NCI-H2107 treated with DMSO at 0.1 percent for 48 hours (cell line): ENCODE results near the gene RNU5B-1.

ENCODE experiments used
- DNase-seq: peaks from one replicate; lab custom pipeline; 2025; ENCODE audit not compliant: unreplicated experiment; lab: John Stamatoyannopoulos, UW

RNU5B-1 gene

DNA sequence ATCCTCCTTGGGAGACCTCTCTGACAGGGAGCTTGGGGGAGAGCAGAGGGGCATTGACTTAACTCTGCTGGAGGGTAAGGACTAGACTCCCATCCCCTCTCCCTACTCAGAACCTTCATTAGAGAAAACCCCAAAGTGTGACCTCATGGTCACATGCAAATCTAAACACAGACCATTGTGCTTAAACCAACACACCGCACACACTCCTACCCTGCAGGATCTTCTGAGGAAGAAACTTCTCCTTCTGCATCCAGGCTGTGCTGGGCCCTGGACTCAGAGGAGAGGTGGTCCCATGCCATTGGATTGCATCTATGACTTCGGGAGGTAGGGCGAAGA, 17.0 kb upstream of the RNU5B-1 start:
- no peak for DNase-seq

DNA sequence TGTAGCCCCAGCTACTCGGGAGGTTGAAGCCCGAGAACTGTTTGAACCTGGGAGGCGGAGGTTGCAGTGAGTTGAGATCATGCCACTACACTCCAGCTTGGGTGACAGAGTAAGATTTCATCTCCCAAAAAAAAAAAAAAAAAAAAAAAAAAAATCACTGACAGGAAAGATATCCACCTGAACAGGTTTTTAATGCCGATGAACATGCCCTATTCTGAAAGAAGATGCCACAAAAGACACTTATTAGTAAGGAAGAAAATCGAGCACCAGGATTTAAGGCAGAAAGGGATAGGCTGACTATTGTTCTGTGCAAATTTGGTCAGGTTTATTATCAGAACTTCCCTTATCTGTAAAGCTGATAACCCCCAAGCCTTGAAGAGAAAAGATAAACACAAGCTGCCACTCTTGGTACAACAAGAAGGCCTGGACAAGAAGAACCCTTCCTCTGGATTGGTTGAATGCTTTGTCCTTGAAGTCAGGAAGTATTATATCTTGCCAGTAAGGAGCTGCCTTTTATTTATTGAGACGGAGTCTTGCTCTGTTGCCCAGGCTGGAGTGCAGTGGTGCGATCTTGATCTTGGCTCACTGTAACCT, 15.1 kb upstream of the RNU5B-1 start:
- no peak for DNase-seq

DNA sequence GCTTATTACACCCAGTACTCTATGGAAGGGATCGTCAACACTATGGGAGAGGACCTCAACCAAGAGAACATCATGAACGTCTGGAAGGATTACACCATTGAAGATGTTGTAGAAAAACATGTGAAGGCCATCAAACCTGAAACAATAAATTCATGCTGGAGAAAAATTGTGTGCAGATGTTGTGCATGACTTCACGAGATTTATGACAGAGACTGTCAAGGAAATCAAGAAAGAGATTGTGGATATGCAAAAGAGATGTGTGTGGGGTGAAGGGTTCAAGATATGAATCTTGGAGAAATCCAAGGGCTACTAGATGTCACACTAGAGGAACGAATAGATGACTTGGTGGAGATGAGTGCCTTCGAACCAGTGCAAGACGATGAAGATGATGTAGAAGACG, 14.2 kb upstream of the RNU5B-1 start:
- no peak for DNase-seq

DNA sequence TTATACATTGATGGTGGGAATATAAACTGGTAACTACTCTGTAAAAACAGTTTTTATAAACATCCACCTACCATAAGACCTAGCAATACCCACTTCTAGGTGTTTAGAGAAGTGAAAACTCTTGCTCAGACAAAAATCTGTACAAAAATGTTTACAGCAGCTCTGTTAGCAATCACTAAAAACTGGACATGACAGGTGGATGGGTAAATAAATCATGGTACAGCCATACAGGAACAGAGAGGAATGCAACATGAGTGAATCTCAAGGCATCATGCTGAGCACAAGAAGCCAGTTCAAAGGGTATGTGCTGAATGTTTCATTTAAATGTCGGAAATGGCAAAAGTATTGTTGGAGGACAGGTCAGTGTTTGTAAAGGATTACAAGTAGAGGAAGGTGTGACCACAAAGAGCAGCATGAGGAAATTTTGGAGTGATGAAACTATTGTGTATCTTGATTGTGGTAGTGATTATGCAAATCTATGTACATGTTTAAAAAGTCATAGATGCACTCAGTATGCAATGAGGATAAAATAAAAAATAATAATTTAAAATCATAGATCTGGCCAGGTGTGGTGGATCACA, 11.4 kb upstream of the RNU5B-1 start:
- no peak for DNase-seq

DNA sequence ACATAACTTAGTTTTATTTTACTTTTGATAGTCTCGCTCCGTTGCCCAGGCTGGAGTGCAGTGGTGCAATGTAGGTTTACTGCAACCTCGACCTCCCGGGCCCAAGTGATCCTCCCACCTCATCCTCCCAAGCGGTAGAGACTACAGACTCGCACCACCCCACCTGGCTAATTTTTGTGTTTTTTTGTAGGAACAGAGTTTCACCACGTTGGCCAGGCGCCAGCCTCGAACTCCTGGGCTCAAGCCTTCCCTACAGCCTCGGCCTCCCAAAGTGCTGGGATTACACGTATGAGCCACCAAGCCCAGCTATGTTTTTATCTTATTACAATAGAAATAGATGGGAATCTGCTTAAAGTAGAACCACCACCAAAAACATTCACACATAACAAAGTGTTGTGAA, 5.7 kb upstream of the RNU5B-1 start:
- DNase-seq, result no peak

DNA sequence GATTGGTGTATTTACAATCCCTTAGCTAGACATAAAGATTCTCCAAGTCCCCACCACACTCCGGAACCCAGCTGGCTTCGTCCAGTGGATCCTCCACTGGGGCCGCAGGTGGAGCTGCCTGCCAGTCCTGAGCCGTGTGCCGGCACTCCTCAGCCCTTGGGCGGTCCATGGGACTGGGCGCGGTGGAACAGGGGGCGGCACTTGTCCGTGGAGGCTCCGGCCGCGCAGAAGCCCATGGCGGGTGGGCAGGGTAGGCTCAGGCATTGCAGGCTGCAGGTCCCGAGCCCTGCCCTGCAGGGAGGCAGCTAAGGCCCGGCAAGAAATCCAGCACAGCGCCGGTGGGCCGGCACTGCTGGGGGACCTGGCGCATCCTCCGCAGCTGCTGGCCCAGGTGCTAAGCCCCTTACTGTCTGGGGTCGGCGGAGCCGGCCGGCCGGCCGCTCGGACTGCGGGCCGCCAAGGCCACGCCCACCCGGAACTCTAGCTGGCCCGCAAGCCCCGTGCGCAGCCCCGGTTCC, 3.5 kb upstream of the RNU5B-1 start:
- DNase-seq, result no peak

DNA sequence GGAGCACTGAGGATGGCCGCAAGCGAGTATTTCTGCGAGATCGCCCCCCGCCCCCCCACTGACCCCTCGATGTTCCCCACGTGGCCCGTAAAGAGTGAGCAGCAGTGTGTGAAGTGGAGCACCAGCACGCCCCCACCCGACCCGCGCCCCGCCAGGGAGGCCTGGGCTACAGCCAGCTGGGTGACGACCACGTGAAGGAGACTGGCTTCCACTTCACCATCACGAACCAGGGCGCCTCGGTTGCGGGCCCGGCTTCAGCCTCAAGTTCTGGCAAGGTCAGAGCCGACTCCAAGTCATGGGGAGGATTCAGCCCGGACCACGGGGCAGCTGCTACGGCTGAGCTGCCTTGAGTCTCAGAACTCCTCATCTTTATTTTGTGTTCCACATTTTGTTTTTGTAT, 2.4 kb upstream of the RNU5B-1 start:
- no peak for DNase-seq

DNA sequence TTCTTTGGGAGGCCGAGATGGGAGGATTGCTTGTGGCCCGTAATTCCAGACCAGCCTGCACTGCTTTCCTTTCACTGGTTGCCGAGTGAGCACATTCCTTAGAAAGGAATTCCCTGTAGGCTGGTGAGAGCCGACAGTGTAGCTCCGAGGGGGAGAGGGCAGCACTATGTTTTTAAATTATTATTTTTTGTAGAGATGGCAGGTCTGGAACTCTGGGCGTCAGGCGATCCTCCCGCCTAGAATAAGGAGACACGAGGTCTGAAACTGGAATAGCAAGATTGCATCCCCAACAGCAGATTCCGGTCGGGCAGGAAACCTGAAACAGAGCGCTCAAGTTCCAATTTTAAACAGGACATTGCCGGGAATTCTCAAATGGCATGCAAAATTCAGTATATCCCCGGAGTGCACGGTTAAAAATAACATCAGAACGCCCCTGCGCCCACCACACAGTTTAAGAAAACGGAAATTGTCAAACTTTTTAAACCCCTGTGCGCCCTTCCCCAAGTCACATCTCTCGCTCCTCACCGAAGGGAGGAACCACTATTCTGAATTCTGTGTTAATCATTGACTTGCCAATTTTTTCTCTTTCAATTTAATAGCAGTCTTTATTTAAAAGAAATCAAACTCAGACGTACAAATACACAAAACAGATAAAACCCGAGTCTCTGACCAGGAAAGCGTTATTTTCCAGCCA, 643 bp upstream of the RNU5B-1 start:
- DNase-seq, result peak; percentile 42

DNA sequence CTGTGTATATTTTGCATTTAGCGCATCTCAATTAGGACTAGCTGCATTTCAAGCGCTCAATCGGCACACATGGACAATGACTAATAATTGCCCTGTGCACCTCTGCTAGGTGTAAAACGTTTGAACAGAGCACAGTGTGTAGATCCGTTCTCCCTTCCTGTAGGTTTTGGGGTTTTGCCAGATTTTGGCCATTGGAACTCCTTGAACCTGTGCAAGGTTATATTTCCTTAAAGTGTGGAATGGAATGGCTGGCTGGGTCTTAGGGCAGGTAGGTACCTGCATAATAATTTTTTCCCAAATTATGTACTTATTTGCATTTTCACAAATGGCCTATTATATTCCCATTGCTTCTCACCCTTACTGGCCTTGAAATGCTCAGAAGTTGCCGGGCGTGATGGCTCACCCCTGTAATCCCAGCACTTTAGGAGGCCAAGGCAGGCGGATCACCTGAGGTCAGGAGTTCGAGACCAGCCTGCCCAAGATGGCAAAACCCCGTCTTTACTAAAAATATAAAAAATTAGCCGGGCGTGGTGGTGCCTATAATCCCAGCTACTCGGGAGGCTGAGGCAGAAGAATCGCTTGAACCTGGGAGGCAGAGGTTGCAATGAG, 777 bp downstream of the RNU5B-1 start:
- peak; percentile 46 for DNase-seq

DNA sequence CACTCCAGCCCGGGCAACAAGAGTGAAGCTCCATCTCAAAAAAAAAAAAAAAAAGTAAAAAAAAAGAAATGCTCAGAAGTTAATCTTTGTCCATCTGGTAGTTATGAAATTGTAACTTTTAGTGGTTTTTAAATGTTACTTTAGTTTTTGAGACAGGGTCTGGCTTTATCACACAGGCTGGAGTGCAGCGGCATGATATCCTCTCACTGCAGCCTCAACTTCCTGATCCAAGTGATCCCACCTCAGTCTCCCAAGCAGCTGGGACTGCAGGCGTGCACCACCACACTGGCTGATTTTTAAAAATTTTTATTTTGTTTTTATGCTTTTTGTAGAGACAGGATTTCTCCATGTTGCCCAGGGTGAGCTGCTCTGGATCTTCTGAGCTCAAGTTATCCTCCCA, 1.3 kb downstream of the RNU5B-1 start:
- DNase-seq, result no peak

DNA sequence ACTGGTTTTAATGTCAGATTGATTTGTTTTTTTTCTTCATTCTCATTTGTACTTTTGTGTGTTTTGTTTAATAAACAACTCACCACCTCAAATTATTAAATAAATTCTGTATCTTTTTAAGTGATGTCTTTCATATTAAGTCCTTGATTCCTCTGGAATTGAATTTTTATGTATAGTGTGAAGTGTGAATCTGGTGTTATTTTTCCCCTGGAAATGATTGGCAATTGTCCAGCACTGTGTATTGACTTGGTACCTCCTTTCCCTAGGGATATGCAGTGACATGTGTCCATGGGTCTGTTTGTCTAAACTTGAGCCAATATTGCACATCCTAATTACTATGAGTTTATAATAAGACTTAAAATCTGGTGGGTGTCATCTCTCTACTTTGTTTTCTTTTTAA, 2.1 kb downstream of the RNU5B-1 start:
- DNase-seq, result no peak

DNA sequence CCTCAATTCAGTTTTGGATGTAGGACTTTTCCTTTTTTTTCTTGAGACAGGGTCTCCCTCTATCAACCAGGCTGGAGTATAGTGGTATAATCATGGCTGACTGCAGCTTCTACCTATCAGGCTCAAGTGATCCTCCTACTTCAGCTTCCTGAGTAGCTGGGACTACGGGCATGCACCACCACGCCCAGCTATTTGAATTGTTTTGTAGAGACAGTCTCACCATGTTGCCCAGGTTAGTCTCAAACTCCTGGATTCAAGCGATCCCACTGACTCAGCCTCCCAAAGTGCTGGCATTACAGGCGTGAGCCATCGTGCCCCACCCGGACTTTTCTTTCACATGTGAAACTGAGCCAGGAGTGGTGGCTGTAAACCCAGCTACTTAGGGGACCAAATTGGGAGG, 3.5 kb downstream of the RNU5B-1 start:
- DNase-seq, result no peak

DNA sequence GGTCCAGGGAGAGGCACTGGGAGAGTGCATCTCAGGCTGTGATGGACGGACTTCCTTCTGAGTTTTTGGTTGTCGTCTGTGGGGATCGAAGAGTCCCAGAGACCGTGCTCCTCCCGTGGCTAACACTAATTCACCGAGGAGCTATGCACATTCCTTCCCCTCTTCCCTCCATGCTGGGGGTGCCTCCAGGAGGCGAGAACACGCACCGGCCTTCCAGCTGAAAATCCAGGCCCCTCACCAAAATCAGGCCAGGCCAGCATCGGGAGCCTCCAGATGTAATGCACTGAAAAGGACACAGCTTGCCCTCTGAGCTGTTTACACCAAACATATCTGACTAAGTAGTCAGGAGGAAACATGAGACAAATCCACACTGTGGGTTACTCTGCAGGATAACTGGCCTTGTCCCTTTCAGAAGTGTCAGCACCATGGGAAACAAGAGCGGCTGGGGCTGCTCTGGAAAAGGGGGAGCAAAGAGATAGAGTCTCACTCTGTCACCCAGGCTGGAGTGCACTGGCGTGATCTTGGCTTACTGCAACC, 5.5 kb downstream of the RNU5B-1 start:
- peak; percentile 2 for DNase-seq

DNA sequence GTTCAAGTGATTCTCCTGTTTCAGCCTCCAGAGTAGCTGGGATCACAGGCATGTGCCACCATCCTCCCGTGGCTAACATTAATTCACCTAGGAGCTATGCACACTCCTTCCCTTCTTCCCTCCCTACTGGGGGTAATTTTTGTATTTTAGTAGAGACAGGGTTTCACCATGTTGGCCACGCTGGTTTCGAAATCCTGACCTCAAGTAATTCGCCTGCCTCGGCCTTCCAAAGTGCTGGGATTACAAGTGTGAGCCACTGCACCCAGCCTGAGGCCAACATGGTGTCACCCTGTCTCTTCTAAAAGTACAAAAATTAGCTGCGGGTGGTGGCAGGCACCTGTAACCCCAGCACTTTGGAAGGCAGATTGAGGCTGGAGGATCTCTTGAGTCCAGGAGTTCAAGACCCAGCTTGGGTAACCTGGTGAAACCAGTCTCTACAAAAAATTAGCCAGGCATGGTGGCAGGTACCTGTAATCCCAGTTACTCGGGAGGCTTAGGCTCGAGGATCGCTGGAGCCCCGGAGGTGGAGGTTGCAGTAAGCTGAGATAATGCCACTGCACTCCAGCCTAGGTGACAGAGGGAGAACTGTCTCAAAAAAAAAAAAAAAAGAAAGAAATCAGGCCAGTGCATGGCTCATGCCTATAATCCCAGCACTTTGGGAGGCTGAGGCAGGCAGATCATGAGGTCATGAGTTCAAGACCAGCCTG, 6.1 kb downstream of the RNU5B-1 start:
- DNase-seq, result no peak

DNA sequence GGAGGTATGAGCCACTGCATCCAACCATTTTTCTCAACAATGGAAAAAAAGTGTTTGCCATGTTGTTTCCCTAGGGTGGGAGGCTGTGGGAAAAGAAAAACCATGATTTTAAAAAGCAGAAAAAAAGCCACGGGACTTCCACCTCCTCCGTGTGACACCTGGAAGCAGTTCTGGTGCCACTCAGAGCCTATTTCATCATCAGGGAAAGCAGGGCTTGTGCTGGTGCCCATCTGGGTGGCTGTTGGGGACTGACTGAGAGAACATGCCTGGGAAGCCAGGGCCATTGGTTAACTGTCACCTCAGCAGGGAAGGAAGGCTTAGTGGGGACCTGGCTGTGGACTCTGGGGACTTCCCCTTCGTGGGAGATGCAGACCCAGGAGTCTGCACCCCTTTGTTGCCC, 7.3 kb downstream of the RNU5B-1 start:
- no peak for DNase-seq

DNA sequence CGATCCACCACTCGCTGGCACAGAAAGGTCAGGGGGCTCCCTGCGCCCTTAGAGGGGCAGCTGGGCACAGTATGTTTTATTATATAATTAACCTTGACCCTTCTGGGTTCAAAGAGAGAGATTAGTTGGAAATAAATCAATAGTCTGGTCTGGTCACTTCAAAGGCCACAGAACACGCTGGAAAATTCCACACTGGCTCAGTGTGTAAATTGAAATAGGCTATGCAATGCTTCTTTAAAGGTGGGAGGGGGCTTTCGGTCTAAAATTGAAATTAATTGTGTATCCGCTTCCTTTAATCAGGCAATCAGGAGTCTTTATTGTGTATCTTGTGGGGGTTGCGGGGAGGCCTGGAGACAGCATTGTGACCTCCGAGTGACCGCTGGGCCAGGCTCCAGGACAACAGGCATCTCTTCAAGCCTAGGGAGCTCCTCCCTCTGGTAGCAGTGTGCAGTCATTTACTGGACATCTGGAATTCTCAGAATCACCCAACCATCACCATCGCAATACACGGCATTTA, 8.0 kb downstream of the RNU5B-1 start:
- no peak for DNase-seq

DNA sequence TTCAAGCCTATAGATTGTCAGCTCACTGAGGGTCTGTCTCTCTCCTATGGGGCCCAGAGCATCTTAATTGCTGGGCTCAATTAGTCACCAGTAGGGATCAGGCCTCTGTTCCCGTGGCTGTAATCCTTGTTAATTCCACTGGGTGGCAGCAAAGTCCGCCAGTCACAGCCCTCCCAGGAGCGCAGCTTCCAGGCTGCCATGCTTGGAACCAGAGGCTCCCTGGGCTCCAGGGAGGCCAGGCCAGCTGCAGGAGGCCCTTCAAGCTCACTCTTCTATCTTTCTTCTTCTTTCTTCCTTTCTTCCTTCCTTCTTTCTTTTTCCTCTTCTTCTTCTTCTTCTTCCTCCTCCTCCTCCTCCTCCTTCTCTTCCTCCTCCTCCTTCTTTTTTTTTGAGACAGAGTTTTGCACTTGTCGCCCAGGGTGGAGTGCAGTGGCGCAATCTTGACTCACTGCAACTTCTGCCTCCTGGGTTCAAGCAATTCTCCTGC, 14.4 kb downstream of the RNU5B-1 start:
- DNase-seq, result peak; percentile 41

DNA sequence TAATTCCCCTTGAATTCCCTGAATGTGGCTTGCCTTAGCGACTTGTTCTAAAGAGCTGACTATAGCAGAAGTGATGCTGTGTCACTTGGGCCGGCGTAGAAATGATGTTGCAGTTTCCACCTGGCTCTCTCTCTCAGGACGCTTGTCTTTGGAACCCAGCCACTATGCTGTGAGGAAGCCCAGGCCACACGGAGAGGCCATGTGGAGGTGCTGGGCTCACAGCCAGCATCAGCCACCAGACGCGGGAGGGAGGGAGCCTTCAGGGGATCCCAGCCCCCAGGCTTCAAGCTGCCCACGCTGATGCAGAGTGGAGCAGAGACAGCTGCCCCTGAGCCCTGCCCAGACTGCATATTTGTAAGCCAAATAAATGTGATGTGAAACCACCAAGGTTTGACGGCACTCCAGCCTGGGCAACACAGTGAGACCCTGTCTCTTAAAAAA, 18.6 kb downstream of the RNU5B-1 start:
- DNase-seq, result peak; percentile 43

DNA sequence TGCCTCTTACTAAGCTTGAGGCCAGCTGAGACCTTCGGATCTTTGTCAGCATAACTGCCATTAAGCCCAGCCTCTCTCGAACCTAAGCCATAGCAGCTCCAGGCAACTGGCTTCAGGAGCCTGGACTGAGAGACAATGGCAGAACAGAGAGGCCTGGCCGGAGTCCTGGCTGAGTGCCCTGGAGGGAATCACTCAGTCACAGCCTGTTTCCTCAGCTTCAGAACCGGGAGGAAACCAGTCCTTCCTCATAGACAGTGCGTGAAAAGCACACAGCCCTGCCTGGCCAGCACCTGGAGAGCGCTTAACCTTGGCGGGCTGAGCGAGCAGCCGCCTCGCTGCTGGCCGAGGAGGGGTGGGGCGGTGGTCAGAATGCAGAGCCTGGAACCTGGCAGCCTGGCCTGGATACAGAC, 21.6 kb downstream of the RNU5B-1 start:
- DNase-seq, result no peak

DNA sequence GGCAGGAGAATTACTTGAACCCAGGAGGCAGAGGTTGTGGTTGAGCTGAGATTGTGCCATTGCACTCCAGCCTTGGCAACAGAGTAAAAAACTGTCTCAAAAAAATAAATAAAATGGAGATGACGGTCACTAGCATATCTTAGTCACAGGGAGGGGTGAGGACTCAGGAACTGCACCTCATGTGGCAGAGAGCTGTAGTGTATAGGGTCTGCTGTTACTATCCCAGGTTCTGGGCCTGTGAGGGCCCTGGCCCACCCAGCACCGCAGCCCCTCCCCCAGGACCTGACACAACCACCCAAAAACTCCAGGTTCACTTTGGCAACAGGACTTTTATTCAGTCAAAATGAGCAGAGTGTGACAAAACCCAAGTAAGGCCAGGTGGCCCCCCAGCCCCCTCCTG, 22.3 kb downstream of the RNU5B-1 start:
- no peak for DNase-seq
